ENCODE measurements around the gene CAT.

CAT gene

GRCh38 chr11:34439610-34440198, 970 bp downstream of the CAT start:
- H2AFZ ChIP-seq (ENCODE audit: low read length), result peak overlapping the region; percentile 93
- TF ChIP-seq EZH2phosphoT487 (IDR thresholded peaks at IDR 0.05; ENCODE audit: low read length) (no peak), EZH2 (optimal IDR thresholded peaks at IDR 0.05; ENCODE audit: low read depth, low read length) (no peak), CTCF (IDR thresholded peaks at IDR 0.05; ENCODE audit: low read length) (no peak)
- no peak for DNase-seq

GRCh38 chr11:34441814-34442213, 3.1 kb downstream of the CAT start:
- Histone ChIP-seq H3K79me2 (ENCODE audit: low read length) (peaks cover 11% of the 10 kb centered on the region; the same call in 1 of the 2 replicates), H3K27ac (ENCODE audit: low read length) (no peak overlapping the region), H3K4me3 (ENCODE audit: low read length) (no peak overlapping the region), H3K9ac (ENCODE audit: low read length) (no peak overlapping the region), H3K36me3 (replicated peaks; ENCODE audit: insufficient read depth, low read length) (no peaks in the 10 kb centered on the region), H3K4me1 (ENCODE audit: low read length) (0 out of 2 replicates have a peak, but pooled peaks cover 4% of the 10 kb centered on the region), H4K20me1 (ENCODE audit: insufficient read depth, low read length) (no peaks in the 10 kb centered on the region), H3K4me2 (ENCODE audit: low read depth, low read length) (no peak overlapping the region), H3K27me3 (replicated peaks; ENCODE audit: insufficient read depth, low read length) (no peaks in the 10 kb centered on the region), H3F3A (ENCODE audit: insufficient read depth, low read length) (no peaks in the 10 kb centered on the region; the same call in 1 of the 2 replicates), H3K9me2 (replicated peaks; ENCODE audit: insufficient read depth, low read length) (no peaks in the 10 kb centered on the region), H3K9me3 (replicated peaks; ENCODE audit: insufficient read depth, low read length) (no peaks in the 10 kb centered on the region), H2AFZ (ENCODE audit: low read length) (no peak overlapping the region)
- no peak for DNase-seq
- TF ChIP-seq EZH2phosphoT487 (IDR thresholded peaks at IDR 0.05; ENCODE audit: low read length) (no peak), CTCF (IDR thresholded peaks at IDR 0.05; ENCODE audit: low read length) (no peak), EZH2 (optimal IDR thresholded peaks at IDR 0.05; ENCODE audit: low read depth, low read length) (no peak)

More at GRCh38 chr11:34439610-34440198, 970 bp downstream of the CAT start:
- Histone ChIP-seq H3K27me3 (replicated peaks; ENCODE audit: insufficient read depth, low read length) (no peaks in the 10 kb centered on the region), H3K4me1 (ENCODE audit: low read length) (peaks cover 11% of the 10 kb centered on the region), H3K4me2 (ENCODE audit: low read depth, low read length) (peak overlapping the region; percentile 91), H3F3A (ENCODE audit: insufficient read depth, low read length) (no peaks in the 10 kb centered on the region; the same call in 1 of the 2 replicates), H3K27ac (ENCODE audit: low read length) (peak overlapping the region; percentile 57; the same call in 1 of the 2 replicates), H4K20me1 (ENCODE audit: insufficient read depth, low read length) (no peaks in the 10 kb centered on the region), H3K4me3 (ENCODE audit: low read length) (peak overlapping the region; percentile 89), H3K9me3 (replicated peaks; ENCODE audit: insufficient read depth, low read length) (no peaks in the 10 kb centered on the region), H3K9ac (ENCODE audit: low read length) (peak overlapping the region; percentile 63), H3K9me2 (replicated peaks; ENCODE audit: insufficient read depth, low read length) (no peaks in the 10 kb centered on the region), H3K36me3 (replicated peaks; ENCODE audit: insufficient read depth, low read length) (no peaks in the 10 kb centered on the region), H3K79me2 (ENCODE audit: low read length) (peaks cover 11% of the 10 kb centered on the region; the same call in 1 of the 2 replicates)

- TF ChIP-seq EZH2phosphoT487 (IDR thresholded peaks at IDR 0.05; ENCODE audit: low read length), result no peak
- TF ChIP-seq CTCF (IDR thresholded peaks at IDR 0.05; ENCODE audit: low read length), result no peak
- no peak for TF ChIP-seq EZH2 (optimal IDR thresholded peaks at IDR 0.05; ENCODE audit: low read depth, low read length)
- no peak for DNase-seq
- Histone ChIP-seq H3K4me2 (ENCODE audit: low read depth, low read length) (no peak overlapping the region), H3K27ac (ENCODE audit: low read length) (no peak overlapping the region), H3K36me3 (replicated peaks; ENCODE audit: insufficient read depth, low read length) (no peaks in the 10 kb centered on the region), H4K20me1 (ENCODE audit: insufficient read depth, low read length) (no peaks in the 10 kb centered on the region), H3K4me1 (ENCODE audit: low read length) (0 out of 2 replicates have a peak, but pooled peaks cover 4% of the 10 kb centered on the region), H3K4me3 (ENCODE audit: low read length) (no peak overlapping the region), H2AFZ (ENCODE audit: low read length) (no peak overlapping the region), H3K9me3 (replicated peaks; ENCODE audit: insufficient read depth, low read length) (no peaks in the 10 kb centered on the region), H3K79me2 (ENCODE audit: low read length) (peaks cover 11% of the 10 kb centered on the region; the same call in 1 of the 2 replicates), H3K27me3 (replicated peaks; ENCODE audit: insufficient read depth, low read length) (no peaks in the 10 kb centered on the region), H3K9me2 (replicated peaks; ENCODE audit: insufficient read depth, low read length) (no peaks in the 10 kb centered on the region), H3K9ac (ENCODE audit: low read length) (no peak overlapping the region), H3F3A (ENCODE audit: insufficient read depth, low read length) (no peaks in the 10 kb centered on the region; the same call in 1 of the 2 replicates)
Observed at GRCh38 chr11:34443136-34443535, 4.4 kb downstream of the CAT start.

All from MM.1S (cell line).